Panc1 (cell line): ENCODE data around the gene RASGEF1C.

ENCODE experiments used
- CTCF ChIP-seq: fragments of 450-650 bp; IDR thresholded peaks from 2 replicates; pipeline ENCODE4 v1.5.1; 2017; ENCODE audit warnings: mild to moderate bottlenecking
- SIN3A ChIP-seq: IDR thresholded peaks from 2 replicates; pipeline ENCODE4 v1.6.1; 2012; ENCODE audit warnings: low read depth, mild to moderate bottlenecking, low read length, moderate library complexity, borderline replicate concordance; ENCODE audit not compliant: insufficient read depth
- TF ChIP-seq, protein P1 (sequence below), 2 experiments: IDR thresholded peaks; 2 replicates each; pipeline ENCODE4 v1.6.1; 2011 to 2012; ENCODE audit warnings: low read depth in 2 of 2, control low read depth in 1 of 2, low read length in 1 of 2, mild to moderate bottlenecking in 1 of 2, moderate library complexity in 1 of 2; ENCODE audit not compliant: insufficient read depth in 1 of 2

DNA sequence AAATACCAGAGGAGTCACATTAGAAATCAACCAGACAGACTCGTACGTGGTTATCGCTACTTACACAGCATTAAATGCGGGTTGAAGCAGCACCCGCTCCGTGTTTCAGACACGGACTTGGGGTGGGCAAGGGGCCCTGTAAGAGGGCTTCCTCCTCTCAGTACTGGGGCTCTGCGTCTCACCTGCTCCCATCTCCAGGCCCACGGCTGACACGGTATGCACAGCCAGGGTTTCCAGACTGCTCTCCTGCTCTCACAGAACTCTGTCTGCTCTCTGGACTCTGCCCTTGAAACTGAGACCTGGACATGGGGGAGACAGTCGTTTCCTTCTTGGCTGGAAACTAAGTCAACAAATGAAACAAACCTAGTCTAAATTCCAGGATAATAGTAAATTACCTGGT, 24.7 kb upstream of the RASGEF1C start:
- TF ChIP-seq CTCF, result no peak
- TF ChIP-seq, protein P1, sequence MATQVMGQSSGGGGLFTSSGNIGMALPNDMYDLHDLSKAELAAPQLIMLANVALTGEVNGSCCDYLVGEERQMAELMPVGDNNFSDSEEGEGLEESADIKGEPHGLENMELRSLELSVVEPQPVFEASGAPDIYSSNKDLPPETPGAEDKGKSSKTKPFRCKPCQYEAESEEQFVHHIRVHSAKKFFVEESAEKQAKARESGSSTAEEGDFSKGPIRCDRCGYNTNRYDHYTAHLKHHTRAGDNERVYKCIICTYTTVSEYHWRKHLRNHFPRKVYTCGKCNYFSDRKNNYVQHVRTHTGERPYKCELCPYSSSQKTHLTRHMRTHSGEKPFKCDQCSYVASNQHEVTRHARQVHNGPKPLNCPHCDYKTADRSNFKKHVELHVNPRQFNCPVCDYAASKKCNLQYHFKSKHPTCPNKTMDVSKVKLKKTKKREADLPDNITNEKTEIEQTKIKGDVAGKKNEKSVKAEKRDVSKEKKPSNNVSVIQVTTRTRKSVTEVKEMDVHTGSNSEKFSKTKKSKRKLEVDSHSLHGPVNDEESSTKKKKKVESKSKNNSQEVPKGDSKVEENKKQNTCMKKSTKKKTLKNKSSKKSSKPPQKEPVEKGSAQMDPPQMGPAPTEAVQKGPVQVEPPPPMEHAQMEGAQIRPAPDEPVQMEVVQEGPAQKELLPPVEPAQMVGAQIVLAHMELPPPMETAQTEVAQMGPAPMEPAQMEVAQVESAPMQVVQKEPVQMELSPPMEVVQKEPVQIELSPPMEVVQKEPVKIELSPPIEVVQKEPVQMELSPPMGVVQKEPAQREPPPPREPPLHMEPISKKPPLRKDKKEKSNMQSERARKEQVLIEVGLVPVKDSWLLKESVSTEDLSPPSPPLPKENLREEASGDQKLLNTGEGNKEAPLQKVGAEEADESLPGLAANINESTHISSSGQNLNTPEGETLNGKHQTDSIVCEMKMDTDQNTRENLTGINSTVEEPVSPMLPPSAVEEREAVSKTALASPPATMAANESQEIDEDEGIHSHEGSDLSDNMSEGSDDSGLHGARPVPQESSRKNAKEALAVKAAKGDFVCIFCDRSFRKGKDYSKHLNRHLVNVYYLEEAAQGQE (IDR thresholded peaks at IDR 0.05; ENCODE audit: insufficient read depth in 1 of 2, low read depth in 2 of 2, low read length in 1 of 2), result no peak
- no peak for TF ChIP-seq SIN3A
